CD4-positive, alpha-beta T cell (primary cell): ENCODE measurements around the gene CRYBB1. TPM values are rescaled to one million over a fixed set of nuclear protein-coding genes. Genes with fewer than 3 reads are reported as not detected.

Experiments
- ATAC-seq: fragments of 200-7000 bp; cut with Tn5 transposase; one replicate; pipeline ENCODE4 v1.10.0; 2022; ENCODE audit warnings: mild to moderate bottlenecking; ENCODE audit not compliant: poor library complexity
- CTCF ChIA-PET: fragments of 350-600 bp; sonication (Branson Sonifier 250); formaldehyde crosslinking; loops from one replicate; lab custom pipeline; 2021; ENCODE audit warnings: antibody characterized with exemption, inconsistent platforms; lab: Charles Lee
- POLR2A ChIA-PET: fragments of 350-600 bp; sonication (Branson Sonifier 250); formaldehyde crosslinking; loops from one replicate; lab custom pipeline; 2021; ENCODE audit warnings: antibody characterized with exemption, inconsistent platforms; lab: Charles Lee
- DNase-seq, 14 experiments: peaks; one replicate each; pipeline ENCODE4 v3.0.0-alpha.2; 2013 to 2020; ENCODE audit warnings: mixed read lengths in 2 of 14
- H3K27ac ChIP-seq, 2 donors: one replicate each; pipeline versions ENCODE4 v1.5.1 to v1.7.0; 2013; ENCODE audit warnings: low read length in 2 of 2, low read depth in 1 of 2, mild to moderate bottlenecking in 1 of 2
- H3K27me3 ChIP-seq, 2 experiments: 1 replicate in 1 of 2; 2 replicates in 1 of 2; pipeline versions ENCODE4 v1.6.1 to v1.7.0; 2013; ENCODE audit warnings: low read length in 2 of 2, control low read depth in 1 of 2, mild to moderate bottlenecking in 1 of 2, moderate library complexity in 1 of 2; ENCODE audit not compliant: insufficient read depth in 2 of 2, control insufficient read depth in 1 of 2
- H3K36me3 ChIP-seq: one replicate; pipeline ENCODE4 v1.6.1; 2013; ENCODE audit warnings: low read length, control low read depth; ENCODE audit not compliant: insufficient read depth
- H3K4me1 ChIP-seq: one replicate; pipeline ENCODE4 v1.6.1; 2013; ENCODE audit warnings: low read length, control low read depth; ENCODE audit not compliant: insufficient read depth
- H3K4me3 ChIP-seq: one replicate; pipeline ENCODE4 v1.5.1; 2013; ENCODE audit warnings: mild to moderate bottlenecking, low read length, moderate library complexity
- H3K9me3 ChIP-seq, 2 experiments: 1 replicate in 1 of 2; 2 replicates in 1 of 2; pipeline versions ENCODE4 v1.6.1 to v1.7.0; 2013; ENCODE audit warnings: low read length in 2 of 2, mild to moderate bottlenecking in 2 of 2, control low read depth in 1 of 2, moderate library complexity in 1 of 2; ENCODE audit not compliant: control insufficient read depth in 1 of 2, insufficient read depth in 1 of 2
- H3K27ac Mint-ChIP-seq: one replicate; pipeline ENCODE4 v1.8.0; 2020; ENCODE audit warnings: mixed read lengths
- H3K27me3 Mint-ChIP-seq: one replicate; pipeline ENCODE4 v1.8.0; 2021; ENCODE audit warnings: mixed read lengths
- H3K36me3 Mint-ChIP-seq: one replicate; pipeline ENCODE4 v1.8.0; 2021; ENCODE audit warnings: low read depth, mixed read lengths
- H3K4me1 Mint-ChIP-seq: one replicate; pipeline ENCODE4 v1.8.0; 2021; ENCODE audit warnings: low read depth, mixed read lengths
- H3K4me3 Mint-ChIP-seq: one replicate; pipeline ENCODE4 v1.8.0; 2020; ENCODE audit warnings: mild to moderate bottlenecking, mixed read lengths
- H3K9me3 Mint-ChIP-seq: one replicate; pipeline ENCODE4 v1.8.0; 2020; ENCODE audit warnings: mixed read lengths
- intact Hi-C, 2 experiments: fragments of 100-400 bp; cut with DNase I in 1 of 2; cut with micrococcal nuclease in 1 of 2; formaldehyde crosslinking; loops; one replicate each; pipeline versions ENCODE4 v1.15.1 to v1.9.0; 2023 to 2025; cut with DNase I, micrococcal nuclease
- total RNA-seq, 174 experiments: library from RNA in 2 of 174; stranded (reverse) in 2 of 174; gene quantifications; one replicate each; pipeline ENCODE4 v1.2.3 and lab custom pipeline; 2021 to 2026
- TF ChIP-seq, protein P1 (sequence below): fragments of 200-600 bp; IDR thresholded peaks from one replicate; pipeline ENCODE4 v1.8.0; 2022; ENCODE audit warnings: antibody characterized with exemption, mild to moderate bottlenecking

CRYBB1 gene
- total RNA-seq, 2 experiments from 2014 or later = not detected

DNA sequence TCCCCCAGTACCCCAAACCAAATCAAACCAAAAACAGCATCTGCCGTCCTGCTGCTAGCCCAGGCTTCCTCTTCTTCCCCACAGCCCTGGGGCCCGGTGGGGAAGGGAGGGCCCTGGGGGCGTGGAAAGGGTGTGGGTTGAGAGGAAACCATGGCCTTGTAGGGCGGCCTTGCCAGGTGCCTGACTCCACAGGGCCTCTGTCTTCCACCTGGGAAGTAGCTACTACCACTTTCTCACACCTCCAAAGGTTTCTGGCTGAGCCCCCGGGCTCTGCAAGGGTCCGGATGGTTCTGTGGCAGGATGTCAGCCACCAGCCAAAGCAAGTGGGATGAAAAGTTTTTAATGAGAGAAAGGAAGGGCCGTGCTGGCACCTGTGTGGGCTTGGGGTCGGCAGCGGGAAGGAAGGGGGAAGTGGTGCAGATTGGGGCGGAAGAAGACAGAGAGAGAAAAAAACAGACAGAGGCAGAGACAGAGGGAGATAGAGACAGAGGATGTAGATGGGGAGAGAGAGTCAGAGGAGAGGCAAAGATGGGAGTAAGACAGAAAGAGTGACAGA lies 38.4 kb downstream of the CRYBB1 start:
- peak overlapping the region; percentile 46 for H3K4me3 Mint-ChIP-seq
- DNase-seq = peak in 13 of 14 experiments; percentile 16 to 75 (median 51)
- peak overlapping the region; percentile 30 for H3K4me3 ChIP-seq
- no peaks in the 10 kb centered on the region for H3K27me3 Mint-ChIP-seq
- H3K27me3 ChIP-seq = no peaks in the 10 kb centered on the region
- intact Hi-C loops = no loop called here
- peak overlapping the region; percentile 32 to 60 for H3K27ac ChIP-seq
- CTCF ChIA-PET = interaction anchor here (0.6 kb wide), 1 partner anchor 12 kb away, joined by 3 read pairs; no protein-coding TSS in a partner anchor
- peaks cover 10% of the 10 kb centered on the region for H3K36me3 Mint-ChIP-seq
- peaks cover 10% of the 10 kb centered on the region for H3K36me3 ChIP-seq
- TF ChIP-seq, protein P1, sequence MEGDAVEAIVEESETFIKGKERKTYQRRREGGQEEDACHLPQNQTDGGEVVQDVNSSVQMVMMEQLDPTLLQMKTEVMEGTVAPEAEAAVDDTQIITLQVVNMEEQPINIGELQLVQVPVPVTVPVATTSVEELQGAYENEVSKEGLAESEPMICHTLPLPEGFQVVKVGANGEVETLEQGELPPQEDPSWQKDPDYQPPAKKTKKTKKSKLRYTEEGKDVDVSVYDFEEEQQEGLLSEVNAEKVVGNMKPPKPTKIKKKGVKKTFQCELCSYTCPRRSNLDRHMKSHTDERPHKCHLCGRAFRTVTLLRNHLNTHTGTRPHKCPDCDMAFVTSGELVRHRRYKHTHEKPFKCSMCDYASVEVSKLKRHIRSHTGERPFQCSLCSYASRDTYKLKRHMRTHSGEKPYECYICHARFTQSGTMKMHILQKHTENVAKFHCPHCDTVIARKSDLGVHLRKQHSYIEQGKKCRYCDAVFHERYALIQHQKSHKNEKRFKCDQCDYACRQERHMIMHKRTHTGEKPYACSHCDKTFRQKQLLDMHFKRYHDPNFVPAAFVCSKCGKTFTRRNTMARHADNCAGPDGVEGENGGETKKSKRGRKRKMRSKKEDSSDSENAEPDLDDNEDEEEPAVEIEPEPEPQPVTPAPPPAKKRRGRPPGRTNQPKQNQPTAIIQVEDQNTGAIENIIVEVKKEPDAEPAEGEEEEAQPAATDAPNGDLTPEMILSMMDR = no peak
- ATAC-seq = peak; percentile 95
- peak overlapping the region; percentile 88 for H3K27ac Mint-ChIP-seq
- no peaks in the 10 kb centered on the region for H3K9me3 Mint-ChIP-seq
- H3K9me3 ChIP-seq = no peaks in the 10 kb centered on the region
- H3K4me1 Mint-ChIP-seq = peaks cover 50% of the 10 kb centered on the region
- peaks cover 38% of the 10 kb centered on the region for H3K4me1 ChIP-seq
- POLR2A ChIA-PET = interaction anchor here (1.0 to 1.5 kb wide), 4 partner anchors 35 to 96 kb away, joined by 4 to 5 read pairs (median 4); partner anchors contain the start of genes HPS4 and SRRD

DNA sequence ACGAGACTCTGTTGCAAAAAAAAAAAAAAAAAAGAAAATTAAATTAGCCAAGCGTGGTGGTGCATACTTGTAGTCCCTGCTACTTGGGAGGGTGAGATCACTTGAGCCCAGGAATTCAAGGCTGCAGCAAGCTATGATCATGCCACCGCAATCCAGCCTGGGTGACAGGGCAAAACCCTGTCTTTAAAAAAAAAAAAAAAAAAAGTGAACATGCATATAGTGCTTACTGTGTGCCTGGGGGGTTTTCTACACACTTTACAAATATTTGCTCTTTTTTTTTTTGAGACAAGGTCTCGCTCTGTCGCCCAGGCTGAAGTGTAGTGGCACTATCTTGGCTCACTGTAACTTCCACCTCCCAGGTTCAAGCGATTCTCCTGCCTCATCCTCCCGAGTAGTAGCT lies 40.7 kb downstream of the CRYBB1 start:
- peaks cover 60% of the 10 kb centered on the region for H3K4me1 Mint-ChIP-seq
- no peaks in the 10 kb centered on the region for H3K36me3 Mint-ChIP-seq

DNA sequence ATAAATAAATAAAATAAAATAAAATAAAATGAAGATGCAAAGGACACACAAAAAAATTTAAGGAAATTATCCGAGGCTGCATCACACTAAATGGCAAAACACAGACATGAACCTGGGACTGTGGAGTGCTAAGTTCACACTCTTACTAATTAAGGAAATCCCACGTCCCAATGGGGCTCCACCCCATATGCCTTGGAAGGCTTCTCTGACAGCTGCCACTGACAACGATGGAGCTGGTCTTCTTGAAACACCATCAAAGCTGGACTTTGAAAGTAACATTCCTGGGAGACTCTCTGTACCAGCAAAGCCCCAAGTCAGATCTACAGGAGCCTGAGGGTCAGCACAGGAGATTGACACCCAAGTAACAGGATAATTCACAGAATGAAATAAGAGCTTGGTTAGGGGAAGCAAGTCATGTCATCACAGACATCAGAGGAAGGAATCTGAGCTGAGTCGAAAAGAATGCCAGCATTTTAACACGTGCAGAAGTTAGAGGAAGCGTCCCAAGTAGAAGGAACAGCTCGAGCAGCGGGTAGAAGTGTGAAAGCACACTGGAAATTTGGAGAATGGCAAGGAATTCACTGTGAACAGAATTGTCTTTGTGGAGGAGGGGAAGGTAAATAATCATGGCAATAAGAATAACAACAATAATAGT lies 41.7 kb downstream of the CRYBB1 start:
- Mint-ChIP-seq H3K27ac (no peak overlapping the region), H3K9me3 (no peaks in the 10 kb centered on the region), H3K27me3 (no peaks in the 10 kb centered on the region), H3K4me3 (no peak overlapping the region), H3K36me3 (no peaks in the 10 kb centered on the region), H3K4me1 (peaks cover 67% of the 10 kb centered on the region)
- Histone ChIP-seq H3K4me3 (no peak overlapping the region), H3K4me1 (peaks cover 34% of the 10 kb centered on the region), H3K27me3 (no peaks in the 10 kb centered on the region), H3K36me3 (peaks cover 5% of the 10 kb centered on the region), H3K27ac (no peak overlapping the region), H3K9me3 (no peaks in the 10 kb centered on the region)
- POLR2A ChIA-PET = no interaction called here
- CTCF ChIA-PET = interaction anchor here (1.4 kb wide), 1 partner anchor 12 kb away, joined by 4 read pairs; no protein-coding TSS in a partner anchor
- ATAC-seq (no peak), DNase-seq (no peak)
- TF ChIP-seq, protein P1 = no peak
- intact Hi-C loops = no loop called here

More for the DNA sequence above, 40.7 kb downstream of the CRYBB1 start:
- Histone ChIP-seq H3K4me3 (no peak overlapping the region), H3K27me3 (no peaks in the 10 kb centered on the region), H3K36me3 (peaks cover 5% of the 10 kb centered on the region), H3K27ac (no peak overlapping the region), H3K9me3 (no peaks in the 10 kb centered on the region), H3K4me1 (peaks cover 37% of the 10 kb centered on the region)
- POLR2A ChIA-PET = interaction anchor here (1.3 kb wide), 1 partner anchor 10 kb away, joined by 4 read pairs; no protein-coding TSS in a partner anchor
- H3K27me3 Mint-ChIP-seq = no peaks in the 10 kb centered on the region
- DNase-seq (no peak), ATAC-seq (no peak)
- H3K9me3 Mint-ChIP-seq = no peaks in the 10 kb centered on the region
- TF ChIP-seq, protein P1 = no peak
- no peak overlapping the region for H3K27ac Mint-ChIP-seq
- no peak overlapping the region for H3K4me3 Mint-ChIP-seq
- CTCF ChIA-PET = interaction anchor here (1.4 kb wide), 1 partner anchor 11 kb away, joined by 4 read pairs; no protein-coding TSS in a partner anchor
- intact Hi-C loops = no loop called here
